NCI-H1694 (cell line): Measurements from ENCODE around the gene DEPDC1B.
A peak's percentile ranks its signal among the peaks of the same experiment; 100 is the strongest.
"Not testable (repeated sequence)": the region's sequence is repeated elsewhere in the genome, so short reads cannot be mapped to it uniquely, and the experiment has no call there.

Experiments
- DNase-seq: peaks from one replicate; lab custom pipeline; 2025; lab: John Stamatoyannopoulos, UW

The DEPDC1B gene

DNA sequence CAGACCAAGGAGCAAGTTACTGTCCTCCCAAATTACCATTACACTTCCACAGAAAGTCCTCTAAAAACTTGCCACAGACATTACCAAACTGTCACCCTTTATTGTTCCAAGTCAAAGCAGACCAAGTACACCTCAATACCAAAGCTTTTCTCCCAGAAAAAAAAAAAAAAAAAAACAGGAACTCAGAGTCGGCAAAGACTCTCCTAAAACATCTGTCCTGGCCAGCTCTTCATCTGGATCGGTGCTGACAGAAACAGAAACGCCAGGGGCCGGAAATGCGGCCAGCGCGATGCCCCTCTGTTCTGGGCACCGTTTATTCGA is 718 bp downstream of the DEPDC1B start:
- DNase-seq, result no peak

GRCh38 chr5:60698336-60698735 is 1.6 kb downstream of the DEPDC1B start:
- DNase-seq, result no peak

DNA sequence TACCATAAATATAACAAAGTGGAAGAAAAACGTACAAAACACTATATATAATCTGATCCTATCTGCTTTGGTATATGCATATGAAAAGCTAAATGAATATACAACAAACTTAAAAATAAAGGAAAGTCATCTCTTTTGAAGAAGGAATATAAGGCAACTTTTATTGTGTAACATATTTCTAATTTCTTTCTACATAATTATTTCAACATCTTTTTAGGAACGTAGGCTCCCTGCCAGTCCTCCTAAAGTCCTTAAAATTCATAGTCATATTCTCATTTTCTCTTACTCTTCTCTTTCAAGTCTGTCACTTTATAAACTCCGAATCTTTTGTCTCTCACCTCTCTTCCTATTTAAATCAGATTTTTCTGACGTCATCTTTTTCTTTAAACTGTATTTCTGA is 9.6 kb downstream of the DEPDC1B start:
- DNase-seq, result no peak

DNA sequence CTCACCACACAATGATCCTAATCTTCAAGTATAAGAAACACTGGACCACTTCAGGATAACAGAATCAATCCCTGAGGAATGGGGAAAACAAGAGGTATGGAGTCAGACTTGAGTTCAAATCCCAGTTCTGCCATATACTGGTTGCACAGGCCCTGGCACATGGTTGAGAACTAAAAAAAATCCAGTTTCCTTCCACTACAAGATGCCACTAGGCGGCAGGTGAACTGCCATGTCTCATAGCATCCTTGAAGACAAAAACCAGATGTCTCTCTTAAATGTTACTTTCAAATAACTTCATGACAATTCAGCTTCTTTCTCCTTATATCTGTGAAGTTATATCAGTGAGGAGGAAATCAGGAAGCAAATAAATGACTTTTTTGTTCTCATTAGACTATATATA is 11.0 kb downstream of the DEPDC1B start:
- DNase-seq, result no peak

GRCh38 chr5:60687927-60688720 is 11.8 kb downstream of the DEPDC1B start:
- no peak for DNase-seq

- DNase-seq, result no peak
Observed at GRCh38 chr5:60686157-60686556, 13.8 kb downstream of the DEPDC1B start.

DNA sequence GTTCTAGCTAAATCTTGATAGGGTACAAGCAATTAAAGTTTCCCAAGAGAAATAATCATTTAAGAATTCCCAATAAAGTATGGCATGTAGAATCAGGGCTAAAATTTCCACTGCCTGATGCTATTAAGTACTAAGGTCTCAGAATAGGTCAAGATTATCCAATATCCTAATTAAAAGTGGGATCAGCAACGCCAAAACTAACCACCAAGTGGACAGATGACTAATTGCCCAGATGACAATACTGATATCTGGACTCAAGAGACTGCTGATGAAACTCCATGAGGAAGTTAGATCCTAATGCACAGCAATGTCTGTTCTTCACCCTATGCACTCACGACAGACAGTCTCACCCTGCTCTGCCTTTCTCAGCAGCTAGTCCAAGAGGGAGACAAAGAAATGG is 14.3 kb downstream of the DEPDC1B start:
- DNase-seq, result no peak

GRCh38 chr5:60685028-60685427 is 14.9 kb downstream of the DEPDC1B start:
- DNase-seq, result no peak

DNA sequence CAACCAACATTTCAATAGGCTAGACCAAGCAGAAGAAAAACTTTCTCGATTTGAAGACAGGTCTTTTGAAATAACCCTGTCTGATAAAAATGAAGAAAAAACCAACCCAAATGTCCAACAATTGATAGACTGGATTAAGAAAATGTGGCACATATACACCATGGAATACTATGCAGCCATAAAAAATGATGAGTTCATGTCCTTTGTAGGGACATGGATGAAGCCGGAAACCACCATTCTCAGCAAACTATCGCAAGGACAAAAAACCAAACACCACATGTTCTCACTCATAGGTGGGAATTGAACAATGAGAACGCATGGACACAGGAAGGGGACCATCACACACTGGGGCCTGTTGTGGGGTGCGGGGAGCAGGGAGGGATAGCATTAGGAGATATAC is 18.0 kb downstream of the DEPDC1B start:
- DNase-seq, result not testable (repeated sequence)

- DNase-seq, result no peak
Observed at GRCh38 chr5:60679816-60680215, 20.1 kb downstream of the DEPDC1B start.

- DNase-seq, result peak; percentile 20
Observed at GRCh38 chr5:60677850-60678664, 21.9 kb downstream of the DEPDC1B start.

- DNase-seq, result no peak
Observed at GRCh38 chr5:60675286-60675685, 24.7 kb downstream of the DEPDC1B start.

DNA sequence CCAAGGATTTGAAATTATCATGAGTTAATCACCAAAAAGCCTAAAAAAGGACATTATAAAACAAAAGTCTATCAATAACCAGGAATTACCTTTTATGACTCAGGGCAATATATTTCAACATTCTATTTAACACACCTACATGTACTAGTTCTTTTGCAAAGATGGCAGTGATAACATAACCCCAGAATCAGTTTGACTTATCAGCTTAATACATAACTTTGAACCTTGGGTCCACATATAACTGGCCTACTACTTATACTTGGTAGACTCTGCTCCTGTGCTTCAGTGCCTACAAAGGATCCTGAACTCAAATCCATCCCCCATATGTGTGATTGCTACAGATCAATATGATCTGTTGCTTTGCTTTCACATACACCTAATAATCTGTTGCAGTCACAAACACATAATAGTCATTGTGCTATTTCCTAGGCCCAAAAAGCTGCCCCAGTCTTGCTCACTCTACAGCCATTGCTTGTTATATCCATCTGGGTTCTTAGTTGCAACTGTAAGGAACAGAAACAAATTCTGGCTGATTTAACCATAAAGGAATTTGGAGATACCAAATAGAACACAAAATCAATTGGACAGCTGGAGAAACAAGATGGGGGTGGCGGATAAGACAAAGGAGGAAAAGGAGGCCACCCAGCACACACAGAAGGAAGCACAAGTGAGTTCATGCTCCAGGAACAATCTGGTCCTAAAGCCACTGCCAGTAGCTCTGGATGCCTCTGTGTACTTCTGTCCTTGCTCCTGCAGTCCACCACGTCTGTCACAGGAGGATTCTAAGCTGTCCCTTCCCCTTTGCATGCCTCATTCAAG is 25.5 kb downstream of the DEPDC1B start:
- DNase-seq, result no peak

DNA sequence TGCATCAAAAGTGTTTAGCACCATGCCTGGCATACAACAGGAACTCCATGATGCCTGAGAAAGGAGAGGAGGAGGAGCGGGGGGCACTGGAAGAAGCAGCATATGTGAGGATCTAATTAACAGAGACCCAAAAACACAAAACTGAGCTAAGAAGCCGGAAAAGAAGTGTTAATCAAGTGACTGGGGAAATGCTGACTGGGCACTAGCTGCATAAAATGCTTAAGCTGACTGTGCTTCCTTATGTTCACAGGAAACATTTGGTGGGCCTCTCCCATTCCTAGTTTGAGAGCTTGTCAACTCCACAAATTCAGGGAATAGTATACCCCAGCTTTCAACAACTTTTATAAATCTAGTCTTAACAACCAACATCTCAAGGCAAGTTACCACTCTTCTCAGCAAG is 26.6 kb downstream of the DEPDC1B start:
- DNase-seq, result no peak

- no peak for DNase-seq
Observed at GRCh38 chr5:60672693-60673264, 27.2 kb downstream of the DEPDC1B start.

DNA sequence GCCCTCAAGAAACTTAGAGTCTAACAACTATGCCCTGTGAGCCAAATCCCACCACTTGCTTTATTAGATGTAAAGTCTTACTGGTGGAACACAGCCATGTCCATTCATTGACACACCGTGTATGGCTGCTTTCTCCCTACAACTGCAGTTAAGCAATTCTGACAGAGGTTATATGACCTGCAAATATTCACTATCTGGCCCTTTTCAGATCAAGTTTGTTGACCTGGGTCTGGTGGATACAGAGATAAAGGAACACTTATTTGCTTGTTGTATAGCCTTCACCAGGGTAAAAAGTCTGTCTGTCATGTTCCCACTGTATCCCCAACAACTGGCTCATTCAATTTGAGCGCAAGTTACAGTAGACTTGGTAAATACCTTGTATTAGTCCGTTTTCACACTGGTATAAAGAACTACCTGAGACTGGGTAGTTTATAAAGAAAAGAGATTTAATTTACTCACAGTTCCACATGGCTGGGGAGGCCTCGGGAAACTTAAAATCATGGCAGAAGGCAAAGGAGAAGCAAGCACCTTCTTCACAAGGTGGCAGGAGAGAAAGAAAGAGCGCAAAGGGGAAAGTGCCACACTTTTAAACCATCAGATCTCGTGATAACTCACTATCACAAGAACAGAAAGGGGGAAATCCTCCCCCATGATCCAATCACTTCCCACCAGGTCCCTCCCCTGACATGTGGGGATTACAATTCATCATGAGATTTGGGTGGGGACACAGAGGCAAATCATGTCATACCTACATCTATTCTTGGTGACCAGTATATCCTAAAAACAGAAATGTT is 27.9 kb downstream of the DEPDC1B start:
- DNase-seq, result no peak

- no peak for DNase-seq
Observed at GRCh38 chr5:60670749-60671148, 29.2 kb downstream of the DEPDC1B start.

DNA sequence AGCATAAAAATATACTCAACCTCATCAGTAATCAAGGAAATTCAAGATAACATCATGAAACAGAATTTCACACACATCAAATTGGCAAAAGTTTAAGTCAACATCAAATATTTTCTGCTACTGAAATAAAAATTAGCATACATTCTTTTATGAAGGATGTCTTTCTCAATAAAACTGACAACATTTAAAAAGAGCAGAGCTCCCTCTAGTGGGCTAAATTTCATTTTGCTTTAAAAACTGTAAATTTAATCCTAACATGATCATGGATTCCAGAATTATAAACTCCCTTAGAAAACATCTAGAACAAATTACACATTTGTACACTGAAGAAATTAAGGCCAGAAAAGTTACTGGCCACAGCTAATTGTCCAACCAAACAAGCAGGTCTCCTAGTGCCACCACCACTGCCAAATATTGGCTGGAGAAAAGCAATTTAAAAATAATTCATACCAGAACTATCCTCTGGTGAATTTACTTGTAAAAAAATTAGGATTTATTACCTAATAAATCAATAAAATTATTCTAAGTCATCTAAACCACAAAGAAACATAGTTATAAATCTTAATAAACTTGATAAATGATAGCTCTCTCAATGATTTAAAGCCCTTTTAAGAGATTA is 31.2 kb downstream of the DEPDC1B start:
- DNase-seq, result peak; percentile 64

DNA sequence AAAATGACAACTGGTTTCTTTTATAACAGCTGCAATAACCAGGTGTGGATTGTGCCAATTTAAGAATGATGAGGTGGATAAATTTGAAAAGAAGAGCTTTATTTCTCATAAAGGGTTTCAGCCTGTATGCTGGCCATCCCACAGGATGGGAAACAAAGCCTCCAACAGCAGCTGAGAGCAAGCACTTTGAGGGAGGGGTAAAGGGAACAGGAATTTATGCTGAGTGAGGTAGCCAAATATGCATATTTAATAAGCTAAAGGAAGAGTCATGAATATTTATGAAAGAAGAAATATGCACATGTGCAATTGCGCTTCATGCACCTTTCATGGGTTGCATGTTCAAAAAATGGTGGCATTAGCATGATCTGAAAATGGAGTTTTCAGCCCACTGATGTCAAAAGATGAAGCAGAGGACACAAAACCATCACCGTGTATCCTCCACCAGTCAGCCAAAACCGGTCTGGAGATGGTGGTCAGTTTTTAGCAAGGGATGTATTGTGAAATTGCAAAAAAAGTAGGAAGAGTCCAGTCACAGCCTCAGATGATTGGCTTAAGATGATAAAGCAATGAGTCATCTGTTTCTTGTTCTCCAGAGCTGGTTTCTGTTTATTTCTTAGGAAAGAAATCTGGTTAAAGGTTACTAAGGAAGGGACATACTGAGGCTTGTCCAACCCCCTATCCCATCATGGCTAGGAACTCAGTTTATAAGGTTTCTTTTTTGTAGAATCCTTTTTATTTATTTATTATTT is 47.9 kb downstream of the DEPDC1B start:
- no peak for DNase-seq

GRCh38 chr5:60649288-60649917 is 50.6 kb downstream of the DEPDC1B start:
- DNase-seq, result peak; percentile 32
